Stimulated activated CD4-positive, alpha-beta T cell treated with anti-CD3 and anti-CD28 coated beads, Interleukin-12 subunit alpha, Interleukin-12 subunit beta, amount 100 ng/mL, for 48 hours (primary cell): ENCODE results near the gene RRAS.

Source experiments
- DNase-seq, 3 donors: peaks; one replicate each; pipeline ENCODE4 v3.0.0-alpha.2; 2020; ENCODE audit warnings: low read depth in 2 of 3, low spot score in 1 of 3

Gene RRAS

DNA sequence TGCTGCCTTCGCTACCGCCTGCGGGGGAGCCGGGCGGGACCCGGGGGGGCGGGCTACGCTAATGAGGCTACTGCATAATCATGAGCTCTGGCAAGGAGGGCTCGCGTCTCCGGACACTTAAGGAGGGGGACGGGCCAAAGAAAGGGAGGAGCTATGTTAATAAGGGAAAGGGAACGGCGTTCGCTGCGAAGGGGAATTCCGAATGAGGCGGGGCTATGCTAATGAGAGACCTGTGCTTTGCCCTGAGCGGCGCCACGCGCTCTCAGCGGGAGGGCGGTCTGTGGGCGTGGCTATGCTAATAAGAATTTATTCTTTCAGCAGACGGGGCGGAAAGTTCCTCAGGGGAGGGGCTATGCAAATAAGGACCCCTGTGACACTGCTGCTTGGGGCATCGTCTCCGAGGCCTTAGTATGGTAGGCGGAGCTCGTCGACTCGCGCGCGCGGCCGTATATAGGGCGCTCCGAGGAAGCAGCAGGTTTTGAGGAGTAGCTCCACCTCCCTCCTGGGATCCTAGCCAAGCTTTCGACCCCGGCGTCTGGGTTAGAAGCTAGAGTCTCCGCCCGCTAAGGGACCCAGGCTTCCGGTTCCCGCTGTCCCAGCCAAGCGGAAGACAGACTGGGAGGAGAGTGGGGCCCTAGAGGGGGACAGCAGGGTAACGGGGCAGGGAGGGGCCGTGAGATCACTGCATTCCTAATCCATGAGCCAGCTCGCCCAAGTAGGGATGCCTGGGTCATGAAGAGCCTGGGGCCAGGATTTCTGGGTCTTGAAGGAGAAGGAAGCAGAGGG, at the start of gene RRAS:
Gene RRAS, minus strand, starts transcription at position 31 of the 786 bp plus-strand sequence. CDS start 45 bp downstream, outside the sequence.
- DNase-seq, result peak; percentile 99 to 100 (median 100)

DNA sequence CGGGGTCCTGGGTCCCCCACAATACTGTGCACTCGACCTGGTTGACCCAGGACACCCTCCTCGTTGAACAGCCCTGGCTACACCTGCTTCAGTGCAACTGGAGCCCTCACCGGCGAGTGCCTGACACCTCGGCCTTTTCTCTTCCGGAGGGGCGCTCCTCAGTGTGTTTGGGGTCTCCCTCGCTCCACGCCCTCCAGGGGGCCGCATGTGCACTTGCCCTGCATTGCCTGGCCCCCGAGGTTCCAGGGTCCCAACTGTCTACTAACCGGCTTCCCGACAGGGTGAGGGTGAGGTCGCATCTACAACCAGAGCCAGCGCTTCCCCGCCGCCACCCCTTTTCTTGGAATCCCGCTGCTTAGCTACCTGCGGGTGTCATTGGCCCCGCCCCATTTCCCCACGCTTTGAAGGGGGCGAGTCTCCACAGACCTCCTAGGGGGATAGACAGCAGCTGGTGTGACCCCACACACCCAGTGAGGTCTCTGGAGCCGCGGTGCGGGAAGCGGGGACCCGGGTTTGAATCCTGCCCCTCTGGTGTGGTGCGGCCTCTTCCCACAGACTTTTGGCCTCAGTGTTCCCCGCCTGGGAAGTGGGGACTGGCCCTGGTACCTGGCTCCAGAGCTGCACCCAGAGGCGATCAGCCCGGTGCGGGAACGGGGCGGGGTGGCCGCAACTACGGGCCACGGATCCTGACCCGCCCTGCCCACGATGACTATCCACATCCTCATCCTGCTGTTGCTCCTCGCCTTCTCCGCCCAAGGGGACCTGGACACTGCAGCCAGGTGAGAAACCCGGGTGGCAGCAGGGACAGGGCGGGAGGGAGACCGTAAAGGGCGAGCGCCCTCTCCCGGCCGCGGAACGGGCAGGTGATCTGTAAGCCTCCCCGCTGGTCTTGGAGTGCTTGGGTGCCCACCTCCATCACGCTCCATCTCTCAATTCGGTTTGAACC, 49.5 kb upstream of the RRAS start, which contains the start of gene ADM5:
Gene ADM5, plus strand, starts transcription at position 462 of the 946 bp plus-strand sequence. Its CDS starts 244 bp downstream, at position 706.
- DNase-seq, result no peak

DNA sequence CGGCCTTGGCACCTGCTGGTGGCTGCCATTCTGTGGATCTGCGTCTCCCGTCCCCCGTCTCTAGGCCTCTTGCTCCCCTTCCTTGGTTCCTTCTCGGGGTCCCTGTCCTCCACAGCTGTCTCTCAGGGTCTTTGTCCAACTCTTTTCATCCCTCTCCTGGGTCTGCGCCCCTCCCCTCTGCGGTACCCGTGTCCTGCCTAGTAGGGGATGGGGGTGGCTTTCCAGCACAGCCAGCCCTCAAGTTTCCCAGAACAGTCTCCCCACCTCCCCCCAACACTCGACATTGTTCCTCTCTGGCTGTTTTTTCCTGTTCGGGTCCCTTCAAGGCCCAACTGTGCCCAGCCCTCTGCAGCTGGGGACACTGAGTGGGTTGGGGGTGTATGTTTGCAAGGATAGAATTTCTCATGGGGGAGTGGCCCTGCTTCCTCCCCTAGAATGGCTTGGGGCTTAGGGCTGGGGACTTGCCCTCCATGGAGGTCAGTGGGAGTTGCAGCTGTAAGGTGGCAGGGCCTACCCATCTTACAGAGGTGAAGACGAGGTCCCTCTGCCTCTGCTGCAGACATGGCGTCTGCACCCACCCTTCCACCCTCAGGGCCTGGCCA, 48.7 kb upstream of the RRAS start:
- DNase-seq, result no peak

DNA sequence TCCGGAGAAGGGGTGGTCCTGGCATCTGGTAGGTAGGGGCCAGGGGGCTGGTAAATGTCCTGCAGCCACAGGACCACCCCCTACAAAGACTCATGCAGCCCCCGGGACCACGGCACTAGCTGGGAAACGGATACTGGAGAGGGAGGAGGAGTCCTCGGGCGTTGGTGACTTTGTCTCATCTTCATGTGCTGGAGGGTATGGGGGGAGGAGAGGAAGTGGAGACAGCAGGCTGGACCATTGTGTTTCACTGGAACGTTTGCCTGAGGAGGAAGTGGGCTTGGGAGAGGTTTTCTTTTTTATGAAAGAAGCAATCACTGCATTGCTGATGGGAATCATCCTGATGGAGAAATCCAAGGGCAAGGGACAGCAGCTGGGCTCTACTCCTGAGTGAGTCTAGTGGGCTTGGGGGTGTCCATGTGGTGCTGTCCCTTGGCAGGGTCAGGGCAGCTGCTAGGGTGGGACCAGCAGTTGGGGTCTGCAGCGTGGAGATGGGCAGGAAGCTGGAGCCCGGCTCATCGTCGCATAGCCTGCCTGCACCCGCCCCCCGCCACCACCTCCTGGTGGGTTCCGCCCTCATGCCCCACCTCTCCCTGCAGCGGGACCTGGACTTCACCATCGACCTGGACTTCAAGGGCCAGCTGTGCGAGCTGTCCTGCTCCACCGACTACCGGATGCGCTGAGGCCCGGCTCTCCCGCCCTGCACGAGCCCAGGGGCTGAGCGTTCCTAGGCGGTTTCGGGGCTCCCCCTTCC, 47.8 kb upstream of the RRAS start:
- DNase-seq, result no peak

DNA sequence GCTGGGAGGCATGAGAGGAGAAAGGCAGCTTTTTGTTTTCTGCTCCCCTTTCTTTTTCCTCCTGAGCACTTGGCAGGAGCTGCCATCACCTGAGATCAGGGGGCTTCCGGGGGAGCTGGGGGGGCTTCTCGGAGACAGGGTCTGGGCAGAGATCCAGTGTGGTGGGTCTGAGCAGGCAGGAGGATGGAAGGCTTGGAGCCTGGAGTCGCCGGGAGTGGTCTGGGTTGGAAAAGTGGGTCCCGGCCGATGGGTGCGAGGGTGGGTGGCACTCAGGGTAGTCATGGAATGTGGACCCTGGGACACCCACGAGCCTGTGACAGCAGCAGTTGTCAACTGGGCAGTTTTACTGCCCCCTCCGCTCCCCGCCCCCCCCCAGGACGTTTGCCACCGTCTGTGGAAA, 47.2 kb upstream of the RRAS start:
- no peak for DNase-seq

DNA sequence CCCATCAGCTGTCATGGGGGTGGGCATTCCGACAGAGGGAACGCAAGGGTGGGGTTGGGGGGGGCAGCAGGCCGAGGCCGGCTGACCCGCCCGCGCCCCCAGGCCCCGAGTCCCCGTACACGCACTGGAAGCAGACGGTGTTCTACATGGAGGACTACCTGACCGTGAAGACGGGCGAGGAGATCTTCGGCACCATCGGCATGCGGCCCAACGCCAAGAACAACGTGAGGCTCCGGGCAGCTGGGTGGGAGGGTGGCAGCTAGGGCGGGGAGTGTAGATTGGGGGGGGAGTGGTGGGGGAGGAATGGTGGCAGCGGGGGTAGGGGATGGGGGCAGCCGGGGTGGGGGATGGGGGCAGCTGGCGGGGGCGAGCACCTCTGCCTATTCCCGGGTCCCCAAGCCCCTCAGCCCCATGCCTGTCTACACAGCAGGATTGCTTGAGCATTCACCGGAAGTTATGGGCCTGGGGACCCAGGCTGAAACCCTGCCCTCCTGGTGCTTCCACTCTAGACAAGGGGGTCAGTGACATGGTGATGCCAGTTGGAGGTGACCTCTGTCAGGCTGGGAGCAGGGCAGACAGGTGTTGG, 46.7 kb upstream of the RRAS start:
- no peak for DNase-seq

DNA sequence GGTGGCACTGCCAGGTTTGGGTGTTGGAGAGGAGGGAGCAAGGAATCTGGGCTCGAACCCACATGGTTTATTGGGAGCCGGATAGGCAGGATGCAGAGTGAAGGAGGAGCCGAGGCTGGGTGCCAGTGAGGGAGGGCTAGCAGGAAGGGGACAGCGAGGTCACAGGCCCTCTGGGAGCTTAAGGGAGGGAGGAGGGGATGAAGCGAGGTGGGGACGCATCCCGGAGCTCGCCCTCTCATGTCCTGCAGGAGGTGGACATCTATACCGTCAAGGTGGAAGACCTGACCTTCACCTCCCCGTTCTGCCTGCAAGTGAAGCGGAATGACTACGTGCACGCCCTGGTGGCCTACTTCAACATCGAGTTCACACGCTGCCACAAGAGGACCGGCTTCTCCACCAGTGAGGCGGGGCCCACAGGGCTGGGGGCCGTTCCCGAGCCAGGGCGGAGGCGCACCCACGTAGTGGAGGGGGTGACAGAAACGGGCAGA, 45.9 kb upstream of the RRAS start:
- no peak for DNase-seq

DNA sequence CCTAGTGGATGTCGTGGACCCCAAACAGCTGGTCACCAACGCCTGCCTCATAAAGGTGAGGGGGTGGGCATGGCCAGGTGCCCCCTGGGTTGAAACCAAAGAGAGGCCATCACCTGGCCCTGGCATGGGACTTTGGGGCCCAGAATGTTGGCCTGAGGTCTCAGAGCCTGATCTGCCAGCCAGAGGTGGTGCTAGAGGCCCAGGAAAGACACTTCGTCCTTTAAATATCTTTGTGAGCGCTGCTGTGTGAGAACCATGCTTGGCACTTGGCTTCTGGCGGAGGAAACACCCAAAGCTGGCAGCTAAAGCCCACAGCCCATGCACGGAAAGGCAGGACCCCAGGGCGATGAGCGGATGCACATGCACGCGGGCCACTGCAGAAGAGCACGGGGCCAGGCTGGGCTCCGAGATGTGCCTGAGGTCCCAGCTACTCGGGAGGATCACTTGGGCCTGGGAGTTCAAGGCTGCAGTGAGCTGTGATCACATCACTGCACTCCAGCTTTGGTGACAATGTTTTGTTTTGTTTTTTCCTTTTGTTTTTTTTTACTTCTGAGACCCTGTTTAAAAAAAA, 45.1 kb upstream of the RRAS start:
- no peak for DNase-seq

DNA sequence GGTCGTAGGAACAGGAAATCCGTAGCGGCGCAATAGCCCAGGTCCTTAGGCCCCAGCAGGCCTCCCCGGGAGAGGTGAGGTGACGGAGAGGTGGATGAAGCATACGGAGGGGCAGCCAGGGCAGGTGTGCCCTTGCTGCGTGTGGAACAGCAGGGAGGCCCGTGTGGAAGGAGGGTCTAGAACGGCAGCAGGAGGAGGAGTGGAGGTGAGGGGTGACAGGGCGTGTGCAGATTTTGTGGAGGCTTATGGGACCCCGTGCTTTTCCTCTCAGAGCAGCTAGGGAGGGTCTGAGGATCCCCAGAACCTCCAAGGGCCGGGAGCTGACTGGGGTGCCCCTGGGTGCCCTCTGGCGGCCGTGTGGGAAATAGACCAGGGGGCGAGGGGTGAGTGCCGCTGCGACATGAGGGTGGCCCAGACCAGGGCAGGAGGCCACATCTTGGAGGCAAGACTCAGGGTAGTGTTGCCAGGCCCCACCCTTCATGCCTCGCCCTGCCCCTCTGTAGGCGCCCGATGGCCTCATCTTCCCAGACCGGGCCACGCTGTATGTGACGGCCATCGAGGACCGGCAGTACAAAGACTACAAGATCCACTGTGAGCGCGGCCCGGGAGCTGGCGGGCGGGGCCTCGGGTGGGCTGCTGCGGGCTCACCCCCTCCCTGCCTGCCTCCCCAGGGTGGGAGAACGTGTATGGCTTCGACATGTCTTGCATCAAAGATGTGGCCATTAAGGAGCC, 44.5 kb upstream of the RRAS start:
- no peak for DNase-seq

DNA sequence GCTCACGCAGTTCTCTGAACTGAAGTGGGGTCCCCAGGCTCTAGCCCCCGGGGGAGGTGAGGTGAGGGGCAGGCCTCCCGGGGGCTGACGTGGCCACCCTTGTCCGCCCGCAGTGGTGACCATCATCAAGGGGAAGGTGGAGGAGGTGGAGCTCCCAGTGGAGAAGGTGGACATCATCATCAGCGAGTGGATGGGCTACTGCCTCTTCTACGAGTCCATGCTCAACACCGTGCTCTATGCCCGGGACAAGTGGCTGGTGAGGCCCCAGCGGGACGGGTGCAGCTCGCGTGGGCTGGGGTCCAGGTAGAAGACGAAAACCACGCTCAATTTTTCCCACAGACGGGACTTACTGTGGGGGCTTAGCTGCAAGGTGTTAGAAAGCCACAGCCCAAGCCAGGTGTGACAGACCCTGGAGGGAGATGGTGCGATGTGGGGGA, 43.9 kb upstream of the RRAS start:
- DNase-seq, result no peak

DNA sequence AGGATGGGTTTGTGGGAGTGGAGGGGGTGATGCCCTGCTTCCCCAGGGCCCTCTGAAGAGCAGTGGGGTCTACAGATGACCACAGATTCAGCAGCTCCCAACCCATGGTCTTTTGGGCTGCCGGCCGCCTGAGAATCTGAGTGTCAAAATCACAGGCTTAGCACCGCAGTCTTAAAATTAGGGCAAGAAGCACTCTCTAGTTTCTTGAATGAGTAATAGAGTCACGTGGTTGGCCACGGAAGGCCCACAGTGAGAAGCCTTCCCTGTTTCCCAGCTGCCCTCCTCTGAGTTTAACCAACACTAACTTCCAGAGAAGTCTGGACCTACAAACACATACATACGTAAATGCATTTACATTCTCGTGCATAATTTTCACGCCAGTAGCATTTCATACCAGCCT, 42.3 kb upstream of the RRAS start:
- DNase-seq, result no peak

DNA sequence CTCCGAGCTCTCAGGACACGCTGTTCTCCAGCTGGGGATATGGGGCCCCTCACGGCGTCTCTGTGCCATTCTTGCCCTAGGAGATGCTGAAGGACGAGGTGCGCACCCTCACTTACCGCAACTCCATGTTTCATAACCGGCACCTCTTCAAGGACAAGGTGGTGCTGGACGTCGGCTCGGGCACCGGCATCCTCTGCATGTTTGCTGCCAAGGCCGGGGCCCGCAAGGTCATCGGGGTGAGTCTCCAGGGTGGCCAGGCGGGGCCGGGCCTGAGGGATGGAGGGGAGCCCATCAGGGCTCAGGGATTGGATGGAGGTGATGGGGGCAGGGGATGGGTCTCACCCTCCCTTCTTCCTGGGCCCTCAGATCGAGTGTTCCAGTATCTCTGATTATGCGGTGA, 41.9 kb upstream of the RRAS start:
- no peak for DNase-seq

DNA sequence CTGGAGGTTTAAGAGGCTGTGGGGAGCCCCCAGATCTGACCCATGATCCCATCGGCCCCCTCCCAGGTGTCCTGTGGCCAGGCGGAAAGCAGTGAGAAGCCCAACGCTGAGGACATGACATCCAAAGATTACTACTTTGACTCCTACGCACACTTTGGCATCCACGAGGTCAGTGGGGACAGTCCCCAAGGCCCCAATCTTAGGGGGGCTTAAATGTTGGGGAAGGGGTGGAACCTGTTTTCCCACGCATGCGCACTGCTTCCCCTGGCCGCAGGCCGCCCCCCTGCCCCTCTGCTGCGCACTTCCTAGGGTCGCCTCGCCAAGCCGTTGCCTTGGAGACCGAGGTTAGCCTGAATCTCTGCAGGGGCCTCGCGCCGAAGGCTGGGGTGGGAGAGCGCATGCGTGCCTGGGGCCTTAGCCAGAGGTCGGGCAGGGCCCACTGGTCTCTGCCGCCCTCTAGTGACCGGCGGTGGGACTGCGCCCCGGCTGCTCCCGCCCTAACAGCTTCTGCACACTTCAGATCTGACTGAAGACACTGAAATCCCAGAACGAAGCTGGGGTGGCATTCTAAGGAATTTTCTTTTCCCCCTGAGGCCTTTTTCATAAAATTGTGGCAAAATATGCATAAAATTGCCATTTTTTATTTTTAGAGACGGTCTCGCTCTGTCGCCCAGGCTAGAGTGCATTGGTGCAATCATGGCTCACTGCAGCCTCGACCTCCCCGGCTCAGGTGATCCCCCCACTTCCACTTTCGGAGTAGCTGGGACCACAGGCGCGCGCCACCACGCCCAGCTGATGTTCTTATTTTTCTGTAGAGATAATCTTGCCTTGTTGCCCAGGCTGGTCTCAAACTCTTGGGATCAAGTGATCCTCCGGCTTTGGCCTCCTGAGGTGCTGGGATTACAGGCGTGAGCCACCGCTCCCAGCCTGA, 40.7 kb upstream of the RRAS start:
- DNase-seq, result peak; percentile 88 to 98 (median 93)

DNA sequence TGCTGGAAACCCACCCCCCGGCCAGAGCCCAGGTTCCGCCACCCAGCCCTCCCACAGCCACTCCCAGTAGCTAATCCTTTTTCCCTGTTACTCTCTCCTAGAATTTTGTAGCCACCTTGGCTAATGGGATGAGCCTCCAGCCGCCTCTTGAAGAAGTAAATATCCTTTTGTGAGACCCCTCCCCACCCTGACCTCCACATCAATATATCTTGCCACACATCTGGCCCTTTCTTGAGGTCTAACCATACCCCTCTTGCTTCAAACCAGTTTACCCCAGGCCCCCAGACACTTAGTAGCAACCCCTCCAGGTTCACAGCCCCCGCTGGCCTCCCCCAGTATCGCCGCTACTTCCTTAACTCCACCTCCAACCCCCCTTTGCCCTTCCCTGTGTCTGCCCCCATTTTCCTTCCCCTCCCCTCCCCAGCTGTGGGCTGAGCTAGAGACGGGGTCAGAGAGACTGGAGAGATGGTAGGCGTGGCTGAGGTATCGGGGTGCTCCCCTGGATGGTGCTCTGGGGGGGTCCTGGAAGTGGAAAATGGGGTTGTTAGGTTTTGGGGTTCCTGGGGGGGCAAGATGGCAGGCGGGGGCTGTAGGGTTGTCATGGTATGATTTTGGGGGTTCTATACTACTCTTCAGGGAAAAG, 39.9 kb upstream of the RRAS start:
- DNase-seq, result no peak

DNA sequence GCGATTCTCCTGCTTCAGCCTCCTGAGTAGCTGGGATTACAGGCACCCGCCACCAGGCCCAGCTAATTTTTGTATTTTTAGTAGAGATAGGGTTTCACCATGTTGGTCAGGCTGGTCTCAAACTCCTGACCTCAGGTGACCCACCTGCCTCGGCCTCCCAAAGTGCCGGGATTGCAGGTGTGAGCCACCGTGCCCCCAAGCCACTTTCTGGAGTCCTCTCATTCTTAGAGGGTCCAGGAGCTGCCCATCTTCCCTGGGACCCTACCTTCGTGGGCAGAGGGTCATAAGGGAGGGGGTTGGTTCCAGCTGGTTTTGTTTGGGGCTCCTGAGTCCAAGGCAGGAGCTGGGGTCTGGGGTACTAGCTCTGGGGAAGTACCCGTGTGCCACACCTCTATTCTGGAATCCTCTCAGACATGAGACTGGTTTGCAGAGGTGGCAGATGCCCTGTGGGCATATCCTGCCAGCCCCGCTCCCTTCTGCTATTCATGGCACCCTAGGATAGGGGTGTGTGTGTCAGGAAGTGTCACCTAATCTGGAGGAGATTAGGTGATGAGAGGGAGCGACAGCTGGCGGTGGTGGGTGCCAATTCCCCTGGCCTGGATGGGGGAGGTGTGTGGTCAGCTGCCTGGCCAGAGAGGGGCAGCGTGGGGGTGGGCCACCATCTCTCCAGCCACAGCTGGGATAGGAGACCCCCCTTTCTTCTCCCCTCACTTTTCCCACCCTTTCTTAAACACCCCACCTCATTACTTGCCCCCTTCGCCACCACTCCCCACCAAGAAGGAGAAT, 39.2 kb upstream of the RRAS start:
- DNase-seq, result no peak

DNA sequence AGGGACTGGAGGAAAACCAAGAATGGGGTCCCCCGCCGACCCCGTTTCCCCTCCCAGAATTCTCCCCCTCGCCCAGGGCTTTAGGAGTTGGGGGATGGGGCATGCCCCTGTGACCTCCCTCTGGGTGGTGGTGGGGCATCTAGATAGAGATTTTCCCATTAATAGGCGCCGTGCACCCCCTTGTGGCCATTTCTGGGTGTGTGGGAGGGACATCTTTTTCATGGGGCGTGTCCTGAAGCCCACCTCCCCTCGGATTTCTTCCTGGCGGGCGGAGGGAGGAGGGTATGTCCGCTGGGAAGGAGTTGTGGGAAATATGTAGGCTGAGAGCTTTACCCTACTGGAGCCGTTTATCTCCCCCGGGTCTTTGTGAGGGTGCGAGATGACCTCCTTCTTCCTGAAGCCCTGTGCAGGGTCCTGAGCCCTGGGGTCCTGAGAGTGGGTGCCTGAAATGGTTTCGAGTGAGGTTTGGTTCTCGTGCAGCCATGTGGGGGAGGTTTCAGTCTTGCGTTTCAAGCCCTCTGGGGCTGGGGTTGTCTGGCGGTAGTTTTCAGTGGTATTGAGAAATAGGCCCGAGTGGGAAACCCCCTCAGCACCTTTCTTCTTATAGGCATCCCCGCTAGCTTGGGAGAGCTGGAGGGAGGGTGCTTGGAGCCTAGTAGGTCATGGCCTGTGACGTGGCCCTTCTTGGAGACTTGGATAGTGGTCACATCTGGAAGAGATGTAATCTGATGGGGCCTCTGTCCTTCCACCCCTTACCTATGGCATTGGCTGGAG, 38.1 kb upstream of the RRAS start:
- DNase-seq, result peak; percentile 76 to 82 (median 76)
